Stomach (tissue), 4 donors: Measurements from ENCODE around the gene CACNA2D3.

Experiments
- EP300 ChIP-seq: sonication (generic); formaldehyde crosslinking; IDR thresholded peaks from one replicate; pipeline ENCODE4 v1.6.1; 2017; ENCODE audit warnings: antibody characterized with exemption
- POLR2A ChIP-seq, 4 donors: fragments of 450-650 bp; IDR thresholded peaks; one replicate each; pipeline ENCODE4 v1.6.1; 2016; ENCODE audit warnings: antibody characterized with exemption in 4 of 4, control low read depth in 2 of 4, mild to moderate bottlenecking in 1 of 4, moderate library complexity in 1 of 4
- POLR2AphosphoS5 ChIP-seq, 3 donors: sonication (generic); formaldehyde crosslinking; IDR thresholded peaks; one replicate each; pipeline ENCODE4 v1.6.1; 2016; ENCODE audit warnings: antibody characterized with exemption in 3 of 3
- TF ChIP-seq, protein P1 (sequence below), 7 experiments: fragments of 450-650 bp in 4 of 7; fragments of 200-600 bp in 3 of 7; sonication (generic) in 3 of 7; IDR thresholded peaks; one replicate each; pipeline ENCODE4 v1.5.1; 2016 to 2019; ENCODE audit warnings: antibody characterized with exemption in 7 of 7, control low read depth in 2 of 7, mild to moderate bottlenecking in 1 of 7

DNA sequence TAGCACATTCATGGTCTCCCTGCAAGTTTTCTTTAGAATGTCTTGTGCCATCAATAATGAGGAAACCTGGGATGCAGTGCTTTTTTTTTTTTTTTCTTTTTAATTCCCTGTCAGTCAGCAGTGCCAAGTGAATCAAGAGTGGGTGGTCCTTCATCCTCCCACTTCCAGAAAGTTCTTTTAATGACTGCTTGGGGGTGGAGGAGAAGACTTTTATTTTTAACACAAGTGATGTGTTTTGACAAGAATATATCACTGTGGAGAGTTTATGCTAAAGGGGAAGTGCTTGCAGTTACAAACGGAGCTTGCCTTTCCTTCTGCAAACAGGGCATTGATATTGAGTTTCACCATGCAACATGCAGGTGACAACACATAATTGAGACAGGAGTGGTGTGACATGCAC, 69.7 kb downstream of the CACNA2D3 start:
- TF ChIP-seq POLR2A (IDR thresholded peaks at IDR 0.05) = no peak
- TF ChIP-seq, protein P1, sequence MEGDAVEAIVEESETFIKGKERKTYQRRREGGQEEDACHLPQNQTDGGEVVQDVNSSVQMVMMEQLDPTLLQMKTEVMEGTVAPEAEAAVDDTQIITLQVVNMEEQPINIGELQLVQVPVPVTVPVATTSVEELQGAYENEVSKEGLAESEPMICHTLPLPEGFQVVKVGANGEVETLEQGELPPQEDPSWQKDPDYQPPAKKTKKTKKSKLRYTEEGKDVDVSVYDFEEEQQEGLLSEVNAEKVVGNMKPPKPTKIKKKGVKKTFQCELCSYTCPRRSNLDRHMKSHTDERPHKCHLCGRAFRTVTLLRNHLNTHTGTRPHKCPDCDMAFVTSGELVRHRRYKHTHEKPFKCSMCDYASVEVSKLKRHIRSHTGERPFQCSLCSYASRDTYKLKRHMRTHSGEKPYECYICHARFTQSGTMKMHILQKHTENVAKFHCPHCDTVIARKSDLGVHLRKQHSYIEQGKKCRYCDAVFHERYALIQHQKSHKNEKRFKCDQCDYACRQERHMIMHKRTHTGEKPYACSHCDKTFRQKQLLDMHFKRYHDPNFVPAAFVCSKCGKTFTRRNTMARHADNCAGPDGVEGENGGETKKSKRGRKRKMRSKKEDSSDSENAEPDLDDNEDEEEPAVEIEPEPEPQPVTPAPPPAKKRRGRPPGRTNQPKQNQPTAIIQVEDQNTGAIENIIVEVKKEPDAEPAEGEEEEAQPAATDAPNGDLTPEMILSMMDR (IDR thresholded peaks at IDR 0.05) = no peak
- no peak for TF ChIP-seq POLR2AphosphoS5 (IDR thresholded peaks at IDR 0.05)
- TF ChIP-seq EP300 = no peak
